ENCODE data around the gene KCNK6. TPM values are rescaled to one million over a fixed set of nuclear protein-coding genes. Genes with fewer than 3 reads are reported as not detected.

The KCNK6 gene
- total RNA-seq, 2 donors from 2014 or later = 13.7 to 19.4 TPM

DNA sequence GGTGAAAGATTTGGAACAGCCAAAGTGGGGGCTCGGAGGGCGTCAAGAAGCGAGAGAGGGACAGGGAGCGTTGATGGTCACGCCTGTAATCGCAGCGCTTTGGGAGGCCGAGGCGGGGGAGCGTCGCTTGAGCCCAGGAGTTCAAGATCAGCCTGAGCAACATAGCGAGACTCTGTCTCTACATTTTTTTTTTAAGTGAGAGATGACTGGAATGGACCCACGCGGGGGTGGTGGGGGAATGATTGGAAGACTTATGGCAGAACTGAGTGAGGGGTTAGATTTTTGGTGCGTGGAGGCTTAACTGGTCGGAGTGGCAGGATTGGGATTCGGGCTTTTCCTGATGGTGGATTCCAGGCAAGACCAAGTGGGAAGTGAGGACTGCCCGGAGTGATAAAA, 55.5 kb downstream of the KCNK6 start:
- Mint-ChIP-seq H3K27ac (peak overlapping the region; percentile 100), H3K36me3 (ENCODE audit: low read depth) (peaks cover 57% of the 10 kb centered on the region), H3K9me3 (no peaks in the 10 kb centered on the region), H3K4me1 (peaks cover 17% of the 10 kb centered on the region), H3K27me3 (no peaks in the 10 kb centered on the region), H3K4me3 (peak overlapping the region; percentile 100)
- peak; percentile 5 for ATAC-seq (replicated peaks)

GRCh38 chr19:38375748-38376147, 56.1 kb downstream of the KCNK6 start:
- peaks cover 17% of the 10 kb centered on the region for H3K4me1 Mint-ChIP-seq
- ATAC-seq (replicated peaks) = no peak
- H3K27ac Mint-ChIP-seq = peak overlapping the region; percentile 100
- H3K27me3 Mint-ChIP-seq = no peaks in the 10 kb centered on the region
- H3K4me3 Mint-ChIP-seq = peak overlapping the region; percentile 100
- H3K36me3 Mint-ChIP-seq (ENCODE audit: low read depth) = peaks cover 63% of the 10 kb centered on the region
- H3K9me3 Mint-ChIP-seq = no peaks in the 10 kb centered on the region

DNA sequence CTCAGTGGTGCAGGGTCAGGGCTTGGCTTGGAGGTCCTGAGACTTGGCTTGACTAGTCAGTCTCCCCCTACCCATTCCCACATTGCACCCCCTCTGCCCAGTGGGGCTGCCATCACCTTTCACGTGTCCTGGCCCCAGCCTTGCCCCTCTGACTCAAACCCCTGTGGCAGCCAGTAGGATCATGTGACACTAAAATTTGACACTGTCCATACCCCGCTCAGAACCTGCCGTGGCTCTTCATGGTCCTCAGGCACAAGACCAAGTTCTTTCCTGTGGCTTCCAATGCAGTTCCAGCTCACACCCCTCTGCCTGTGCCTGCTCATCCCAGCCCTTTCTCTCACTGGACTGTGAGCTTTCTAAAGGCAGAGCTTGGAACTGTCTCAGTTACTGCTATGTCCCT, 56.9 kb downstream of the KCNK6 start:
- no peak for ATAC-seq (replicated peaks)
- Mint-ChIP-seq H3K9me3 (no peaks in the 10 kb centered on the region), H3K27ac (peak overlapping the region; percentile 8), H3K4me1 (peaks cover 17% of the 10 kb centered on the region), H3K4me3 (peak overlapping the region; percentile 100), H3K27me3 (no peaks in the 10 kb centered on the region), H3K36me3 (ENCODE audit: low read depth) (peaks cover 71% of the 10 kb centered on the region)

- no peak overlapping the region for H3K27ac Mint-ChIP-seq
- peaks cover 76% of the 10 kb centered on the region for H3K36me3 Mint-ChIP-seq (ENCODE audit: low read depth)
- no peaks in the 10 kb centered on the region for H3K9me3 Mint-ChIP-seq
- H3K4me3 Mint-ChIP-seq = peak overlapping the region; percentile 100
- H3K27me3 Mint-ChIP-seq = no peaks in the 10 kb centered on the region
- no peak for ATAC-seq (replicated peaks)
- peaks cover 17% of the 10 kb centered on the region for H3K4me1 Mint-ChIP-seq
Measured at GRCh38 chr19:38377052-38377451, 57.4 kb downstream of the KCNK6 start.

- H3K27me3 Mint-ChIP-seq = no peaks in the 10 kb centered on the region
- H3K4me3 Mint-ChIP-seq = no peak overlapping the region
- no peak for ATAC-seq (replicated peaks)
- peaks cover 17% of the 10 kb centered on the region for H3K4me1 Mint-ChIP-seq
- H3K27ac Mint-ChIP-seq = no peak overlapping the region
- H3K9me3 Mint-ChIP-seq = no peaks in the 10 kb centered on the region
- peaks cover 94% of the 10 kb centered on the region for H3K36me3 Mint-ChIP-seq (ENCODE audit: low read depth)
Measured at GRCh38 chr19:38378866-38379265, 59.2 kb downstream of the KCNK6 start.

DNA sequence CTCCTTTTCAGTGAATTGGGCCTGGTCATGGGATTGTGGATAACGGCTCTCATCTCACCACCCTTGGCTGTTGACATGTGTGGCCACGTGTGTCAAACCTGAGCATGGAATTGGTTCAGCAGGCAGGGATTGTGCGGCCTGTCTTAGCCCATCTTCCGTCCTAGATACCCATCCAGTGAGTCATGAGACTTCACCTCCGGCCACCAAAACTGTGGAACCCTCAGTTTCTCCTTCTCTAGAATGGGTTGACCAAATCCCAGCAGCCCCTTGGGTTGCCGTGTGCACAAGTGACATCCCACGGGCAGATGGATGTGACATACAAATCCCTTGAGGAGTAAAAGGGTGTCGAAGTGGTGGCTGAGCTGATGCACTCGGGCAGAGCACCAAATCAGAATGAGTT, 61.5 kb downstream of the KCNK6 start:
- Mint-ChIP-seq H3K4me3 (no peak overlapping the region), H3K36me3 (ENCODE audit: low read depth) (peaks cover 91% of the 10 kb centered on the region), H3K4me1 (peaks cover 12% of the 10 kb centered on the region), H3K27ac (no peak overlapping the region), H3K9me3 (no peaks in the 10 kb centered on the region), H3K27me3 (no peaks in the 10 kb centered on the region)
- ATAC-seq (replicated peaks) = no peak

Other genes starting within 250 kb of the KCNK6 start
- gene DPF1, start 95.6 kb upstream of the KCNK6 start, total RNA-seq = 1 to 10 TPM in 1 of 2 donors, not detected in 1; 1.1 TPM
- not detected for gene PPP1R14A, start 63.5 kb upstream of the KCNK6 start, total RNA-seq
- 10 to 100 TPM; 21.3 to 56.6 TPM for gene SPINT2, start 55.3 kb upstream of the KCNK6 start, total RNA-seq
- under 1 TPM in 1 of 2 donors, not detected in 1; 0.87 TPM for gene C19orf33, start 15.6 kb upstream of the KCNK6 start, total RNA-seq
- gene YIF1B, start 3.9 kb upstream of the KCNK6 start, total RNA-seq = 10 to 100 TPM; 77.2 to 84.3 TPM
- gene CATSPERG, start 16.0 kb downstream of the KCNK6 start, total RNA-seq = 10 to 100 TPM in 1 of 2 donors, 1 to 10 TPM in 1; 5.0 to 15.2 TPM
- gene PSMD8, start 54.7 kb downstream of the KCNK6 start, total RNA-seq = 100 to 1,000 TPM; 166 to 242 TPM
- gene GGN, start 68.2 kb downstream of the KCNK6 start, total RNA-seq = under 1 TPM in 1 of 2 donors, not detected in 1; 0.95 TPM
- gene SPRED3, start 68.9 kb downstream of the KCNK6 start, total RNA-seq = 10 to 100 TPM in 1 of 2 donors, 1 to 10 TPM in 1; 1.8 to 14.4 TPM
- gene FAM98C, start 83.2 kb downstream of the KCNK6 start, total RNA-seq = 10 to 100 TPM; 26.1 to 63.0 TPM
- gene RASGRP4, start 106.4 kb downstream of the KCNK6 start, total RNA-seq = 10 to 100 TPM; 21.8 to 39.4 TPM
- gene RYR1, start 113.8 kb downstream of the KCNK6 start, total RNA-seq = 10 to 100 TPM; 13.2 to 41.5 TPM

Data from activated T-helper 17 cell treated with anti-CD3 and anti-CD28 coated beads, Interleukin-2, amount 50 U/mL, for 72 hours (primary cell).